Measurements from ENCODE around the gene RFTN2.
"Not testable (repeated sequence)": the region's sequence is repeated elsewhere in the genome, so short reads cannot be mapped to it uniquely, and the experiment has no call there.

The RFTN2 gene

DNA sequence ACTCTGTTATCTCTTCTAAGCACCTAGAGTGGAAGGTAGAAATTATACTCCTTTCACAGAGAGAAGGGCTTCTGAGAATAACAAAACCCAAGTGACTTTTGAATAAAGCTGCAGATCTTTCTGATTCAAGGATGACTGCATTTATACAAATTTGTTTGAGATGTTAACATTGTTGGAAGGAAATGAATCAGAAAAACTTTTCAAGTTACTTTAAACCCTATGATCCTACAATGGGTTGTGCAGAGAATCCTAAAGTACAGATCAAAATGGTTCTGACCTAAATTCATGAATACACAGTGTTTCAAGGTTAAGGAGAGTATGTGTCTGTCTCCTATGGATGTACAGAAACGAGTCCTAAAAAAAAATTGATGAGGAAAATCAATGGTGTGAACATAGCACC is 1.8 kb downstream of the RFTN2 start:
- DNase-seq, result no peak

DNA sequence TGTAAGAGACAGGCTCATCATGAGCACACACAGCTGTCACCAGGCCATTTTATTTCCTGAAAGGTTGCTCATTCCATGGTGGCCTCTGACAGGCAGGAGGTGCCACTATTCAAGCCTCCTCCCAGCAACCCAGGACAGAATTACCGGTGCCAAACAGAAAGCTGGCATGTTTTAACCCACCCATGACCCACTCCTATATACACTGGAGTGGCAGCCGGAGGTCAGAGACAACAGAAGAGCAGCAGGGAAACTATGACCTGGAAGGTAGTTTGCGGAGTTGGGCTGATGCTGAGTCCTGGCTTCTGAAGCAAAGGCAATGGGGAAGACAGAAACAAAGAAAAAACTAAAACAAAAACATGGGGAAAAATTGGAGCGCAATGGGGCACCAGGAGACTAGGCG is 2.3 kb downstream of the RFTN2 start:
- DNase-seq, result no peak

DNA sequence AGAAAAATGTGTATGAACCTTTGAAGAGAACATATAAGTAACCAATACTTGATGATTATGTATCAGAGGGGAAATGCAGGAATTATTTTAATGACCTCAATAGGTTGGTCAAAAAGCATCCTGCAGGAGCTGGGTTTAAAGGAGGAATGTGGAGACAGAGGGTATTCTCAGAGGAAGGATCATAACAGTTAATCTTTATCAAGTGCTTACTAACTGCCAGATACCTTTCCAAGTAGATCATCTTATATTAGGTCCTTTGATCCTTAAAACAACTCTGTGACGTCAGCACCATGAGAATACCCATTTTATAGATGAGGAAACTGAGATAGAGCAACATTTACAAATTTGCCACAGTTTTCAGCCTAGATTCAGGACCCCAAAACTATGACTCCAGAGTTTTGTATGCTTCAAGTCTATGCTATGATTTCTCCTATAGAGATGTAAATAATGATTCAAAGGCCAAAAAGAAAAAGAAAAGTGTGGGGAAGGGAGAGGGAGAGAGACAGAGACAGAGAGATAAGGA is 3.0 kb downstream of the RFTN2 start:
- no peak for DNase-seq

DNA sequence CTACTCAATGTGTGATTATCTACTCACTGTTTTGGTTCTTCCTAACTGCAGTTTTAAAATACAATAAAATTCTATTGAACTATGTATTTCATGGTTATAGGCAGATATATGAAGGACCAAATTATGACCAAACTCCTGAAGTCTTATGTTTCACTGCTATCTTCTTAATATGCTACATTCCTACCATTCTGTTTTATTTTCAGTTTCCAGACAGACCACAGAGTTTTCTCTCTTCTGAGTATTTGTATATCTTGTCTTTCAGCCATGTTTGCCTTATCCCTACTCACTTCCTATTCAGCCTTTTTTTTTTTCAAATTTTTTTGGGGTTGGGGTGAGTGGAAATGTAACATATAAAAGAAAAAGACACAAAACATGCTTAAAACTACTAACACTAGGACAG is 6.3 kb downstream of the RFTN2 start:
- no peak for DNase-seq

DNA sequence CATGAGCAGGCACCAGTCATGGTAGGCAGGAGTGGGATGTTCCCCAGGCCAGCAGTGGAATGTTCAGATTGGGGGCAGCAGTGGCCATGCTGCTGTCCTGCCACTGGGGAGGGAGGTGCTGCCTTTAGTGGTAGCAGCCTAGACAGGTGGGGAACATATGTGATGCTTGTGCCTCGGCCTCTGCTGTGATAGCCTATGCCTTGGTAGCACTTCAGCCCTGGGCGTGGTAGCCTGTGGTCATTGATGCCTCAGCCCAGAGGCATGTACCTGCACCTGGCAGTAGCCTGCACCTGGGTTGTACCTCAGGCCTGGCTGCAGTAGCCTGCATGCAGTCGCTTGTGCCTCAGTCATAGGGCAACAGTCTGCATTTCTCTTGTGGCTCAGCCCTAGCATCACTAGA is 7.1 kb downstream of the RFTN2 start:
- DNase-seq, result no peak

DNA sequence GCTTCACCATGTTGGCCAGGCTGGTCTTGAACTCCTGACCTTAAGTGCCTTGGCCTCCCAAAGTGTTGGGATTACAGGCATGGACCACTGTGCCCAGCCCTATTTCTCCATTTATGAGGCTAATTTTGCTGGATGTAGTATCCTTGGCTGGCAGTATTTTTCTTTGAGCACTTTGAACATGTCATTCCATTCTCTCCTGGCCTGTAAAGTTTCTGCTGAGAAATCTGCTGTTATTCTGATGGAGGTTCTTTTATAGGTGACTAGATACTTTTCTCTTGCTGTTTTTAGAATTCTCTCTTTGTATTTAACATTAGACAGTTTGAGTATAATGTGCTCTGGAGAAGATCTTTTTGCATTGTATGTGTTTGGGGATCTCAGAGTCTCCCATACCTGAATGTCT is 9.1 kb downstream of the RFTN2 start:
- DNase-seq, result no peak

DNA sequence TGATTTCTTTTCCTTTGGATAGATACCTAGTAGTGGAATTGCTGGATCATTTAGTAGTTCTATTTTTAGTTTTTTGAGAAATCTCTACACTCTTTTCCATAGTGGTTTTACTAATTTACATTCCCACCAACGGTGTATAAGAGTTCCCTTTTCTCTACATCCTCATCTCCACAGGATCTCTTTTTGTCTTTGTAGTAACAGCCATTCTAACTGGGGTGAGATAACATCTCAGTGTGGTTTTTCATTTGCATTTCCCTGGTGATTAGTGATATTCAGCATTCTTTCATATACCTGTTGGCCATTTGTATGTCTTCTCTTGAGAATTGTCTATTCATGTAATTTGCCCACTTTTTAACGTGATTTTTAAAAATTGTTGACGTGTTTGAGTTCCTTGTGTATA is 13.8 kb downstream of the RFTN2 start:
- DNase-seq, result no peak

DNA sequence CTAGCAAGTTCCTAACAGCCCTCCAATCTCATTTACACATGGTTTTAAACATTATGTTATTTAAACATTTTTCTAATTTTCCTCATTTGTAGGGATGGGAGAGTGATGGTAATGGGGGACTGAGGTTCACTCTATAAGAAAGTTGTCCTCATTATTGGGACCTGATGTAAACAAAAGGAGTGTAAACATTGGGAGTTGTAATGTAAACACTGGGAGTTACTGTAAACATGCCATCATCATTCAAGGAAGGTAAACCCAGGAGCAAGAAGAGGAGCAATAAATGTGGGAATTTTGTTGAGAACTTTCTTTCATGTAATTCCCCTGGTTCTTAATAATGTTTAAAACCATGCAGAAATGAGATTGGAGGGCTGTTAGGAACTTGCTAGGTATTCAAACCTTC is 17.8 kb downstream of the RFTN2 start:
- no peak for DNase-seq

DNA sequence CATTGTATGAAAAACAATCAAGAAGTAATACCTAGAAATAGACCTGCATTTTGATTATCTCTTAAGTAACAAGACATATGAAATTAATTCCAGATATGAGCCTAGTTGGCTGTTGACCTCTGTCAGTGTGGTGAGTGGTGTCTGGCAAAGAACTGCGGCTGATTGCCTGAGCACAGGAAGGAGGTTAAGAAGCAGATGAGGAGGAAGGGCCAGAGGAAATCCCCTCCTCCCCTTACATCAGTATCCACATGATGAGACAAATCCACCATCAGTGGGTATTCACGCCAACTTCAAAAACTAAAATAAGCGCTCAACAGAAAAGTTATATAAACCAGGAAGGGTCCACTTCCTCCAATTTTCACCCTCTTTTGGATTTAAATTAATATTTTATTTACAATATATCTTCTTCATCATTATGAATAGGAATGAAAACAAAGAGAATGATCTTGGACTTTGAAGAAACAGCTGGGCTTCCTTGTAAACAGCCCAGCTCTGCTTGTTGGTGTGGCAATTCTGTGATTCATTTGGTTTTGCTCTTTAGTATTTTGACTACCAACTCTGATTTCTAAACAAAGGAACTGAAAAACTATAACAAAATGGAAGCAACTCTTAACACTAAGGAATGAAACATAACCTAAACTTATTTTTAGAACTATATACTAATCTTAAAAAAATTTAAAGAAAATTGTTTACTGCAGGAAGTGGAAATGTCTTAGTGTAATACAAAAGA is 27.3 kb downstream of the RFTN2 start:
- DNase-seq, result no peak

DNA sequence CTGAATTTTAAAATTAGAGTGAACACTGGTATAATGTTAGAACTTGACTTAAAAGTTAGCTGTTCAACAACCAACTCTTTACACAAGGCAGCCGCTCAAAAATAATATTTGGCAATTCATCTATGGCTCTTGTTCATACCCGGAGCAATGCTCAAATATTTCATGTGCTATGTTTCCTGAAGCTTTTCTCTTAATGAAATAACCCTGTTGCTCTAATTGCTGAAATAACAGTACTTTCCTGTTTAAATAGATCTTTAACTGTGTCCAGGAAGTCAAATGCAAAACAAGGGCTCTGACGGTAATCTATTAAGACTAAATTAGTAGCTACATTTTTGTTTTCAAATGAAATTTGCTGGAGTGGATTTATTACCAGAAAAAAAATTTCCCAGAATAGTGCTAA is 33.7 kb downstream of the RFTN2 start:
- no peak for DNase-seq

DNA sequence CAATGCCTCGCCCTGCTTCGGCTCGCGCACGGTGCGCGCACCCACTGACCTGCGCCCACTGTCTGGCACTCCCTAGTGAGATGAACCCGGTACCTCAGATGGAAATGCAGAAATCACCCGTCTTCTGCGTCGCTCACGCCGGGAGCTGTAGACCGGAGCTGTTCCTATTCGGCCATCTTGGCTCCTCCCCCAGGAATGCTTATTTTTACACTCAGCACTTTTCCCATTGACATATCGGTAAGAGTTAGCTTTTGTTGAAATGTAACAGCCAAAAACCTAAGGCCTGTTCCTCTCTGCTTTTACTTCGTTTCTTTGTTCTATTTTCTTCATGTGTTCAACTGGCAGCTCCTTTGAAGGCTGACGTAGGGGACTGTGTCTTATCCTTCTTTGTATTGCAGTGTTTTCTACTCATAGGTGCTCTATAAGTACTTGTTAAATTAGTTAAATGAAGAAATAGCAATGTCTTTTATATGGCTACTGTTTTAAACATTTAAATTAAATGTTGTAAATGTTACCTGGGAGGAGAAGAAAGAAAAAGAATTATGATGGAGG is 34.7 kb downstream of the RFTN2 start:
- DNase-seq, result not testable (repeated sequence)

DNA sequence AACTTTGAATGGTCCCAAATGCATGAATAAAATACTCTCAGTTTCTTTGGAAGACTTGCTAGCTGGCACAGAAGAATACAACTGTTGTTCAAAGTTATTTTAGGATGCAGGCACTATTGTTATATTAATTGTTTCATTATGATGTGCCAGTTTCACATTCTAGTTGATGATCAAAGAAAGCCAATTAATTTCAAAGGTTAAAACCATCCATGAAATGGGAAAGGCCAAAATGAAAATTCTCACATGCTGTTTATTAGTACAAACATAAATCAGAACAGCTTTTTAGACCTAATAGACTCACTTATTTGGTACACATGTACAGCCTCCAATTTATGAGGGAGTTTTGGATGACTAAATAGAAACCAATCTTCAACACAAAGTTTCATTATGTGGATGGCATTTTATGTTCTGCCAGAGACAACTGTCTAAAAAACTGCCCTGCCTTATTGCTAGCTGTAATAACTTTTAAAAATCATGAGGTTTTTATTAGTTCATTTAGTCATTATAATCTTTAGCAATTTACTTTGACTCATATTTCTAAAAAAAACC is 42.2 kb downstream of the RFTN2 start:
- no peak for DNase-seq

DNA sequence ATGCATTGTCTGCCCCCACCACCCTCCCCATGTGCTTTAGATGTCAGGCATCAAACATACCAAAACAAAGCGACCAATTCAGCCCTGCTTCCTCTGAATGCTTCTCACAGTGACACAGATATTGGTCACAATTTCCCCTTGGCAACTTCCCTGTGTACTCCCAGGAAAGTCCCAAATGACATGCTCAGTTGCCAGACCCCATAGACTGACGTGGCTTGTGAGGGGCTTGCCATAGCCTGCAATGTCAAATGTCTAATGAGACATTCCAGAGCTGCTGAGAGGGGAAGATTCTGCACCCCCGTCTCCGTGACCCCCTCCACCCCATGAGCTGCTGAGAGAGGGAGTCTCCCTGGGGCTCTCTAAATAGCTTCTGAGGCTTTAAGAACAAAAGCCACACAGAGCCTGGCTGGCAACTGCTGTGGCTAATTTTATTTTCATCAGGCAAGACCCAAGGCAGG is 47.3 kb downstream of the RFTN2 start:
- DNase-seq, result no peak

DNA sequence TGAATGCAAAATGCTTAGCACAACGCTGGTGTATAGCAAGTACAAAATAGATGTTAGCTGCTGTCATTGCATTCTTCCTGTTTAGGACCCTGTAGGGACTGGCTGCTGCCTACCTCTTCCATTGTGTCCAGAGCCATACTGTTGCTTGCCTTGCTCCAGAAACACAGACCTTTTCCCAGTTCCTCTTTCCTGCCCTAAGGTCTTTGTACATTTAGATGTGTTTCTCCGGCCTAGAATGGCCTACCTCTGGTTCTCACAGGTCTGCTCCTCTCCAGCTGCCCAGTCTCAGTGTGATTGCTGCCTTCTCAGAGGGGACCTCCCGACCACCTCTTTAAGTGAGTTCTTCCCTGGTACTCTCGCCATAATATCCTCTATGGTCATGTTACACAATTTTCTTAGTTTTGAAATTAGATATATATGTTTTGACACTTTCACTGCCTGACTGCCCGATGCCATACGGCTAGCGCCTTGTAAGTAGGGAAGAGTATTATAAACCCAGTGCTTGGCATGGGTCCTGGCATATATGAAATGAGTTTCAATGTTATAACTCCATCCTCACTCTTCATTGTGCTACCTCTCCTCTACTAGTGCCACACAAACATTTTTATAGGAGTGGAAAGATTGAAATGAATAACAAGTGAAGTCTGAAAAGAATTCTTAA is 48.3 kb downstream of the RFTN2 start:
- no peak for DNase-seq

DNA sequence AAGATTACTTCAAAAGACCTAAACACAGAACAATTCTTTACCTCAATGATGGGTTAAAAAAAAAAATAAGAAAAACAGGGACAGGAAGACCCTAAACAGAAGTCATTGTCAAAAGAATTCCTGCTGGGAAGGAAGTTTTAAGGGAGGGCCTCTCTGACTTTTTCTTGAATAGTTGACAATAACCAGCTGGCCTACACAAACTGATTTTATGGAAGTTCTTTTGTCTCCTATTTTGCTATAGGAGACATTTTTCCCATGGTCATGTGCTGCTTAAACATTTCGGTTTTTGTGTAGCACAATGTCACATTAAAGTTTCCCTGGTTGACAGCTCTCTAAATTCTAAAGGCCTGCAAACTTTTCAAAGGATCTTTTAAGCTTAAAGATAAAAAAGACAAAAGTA is 55.3 kb downstream of the RFTN2 start:
- DNase-seq, result no peak

DNA sequence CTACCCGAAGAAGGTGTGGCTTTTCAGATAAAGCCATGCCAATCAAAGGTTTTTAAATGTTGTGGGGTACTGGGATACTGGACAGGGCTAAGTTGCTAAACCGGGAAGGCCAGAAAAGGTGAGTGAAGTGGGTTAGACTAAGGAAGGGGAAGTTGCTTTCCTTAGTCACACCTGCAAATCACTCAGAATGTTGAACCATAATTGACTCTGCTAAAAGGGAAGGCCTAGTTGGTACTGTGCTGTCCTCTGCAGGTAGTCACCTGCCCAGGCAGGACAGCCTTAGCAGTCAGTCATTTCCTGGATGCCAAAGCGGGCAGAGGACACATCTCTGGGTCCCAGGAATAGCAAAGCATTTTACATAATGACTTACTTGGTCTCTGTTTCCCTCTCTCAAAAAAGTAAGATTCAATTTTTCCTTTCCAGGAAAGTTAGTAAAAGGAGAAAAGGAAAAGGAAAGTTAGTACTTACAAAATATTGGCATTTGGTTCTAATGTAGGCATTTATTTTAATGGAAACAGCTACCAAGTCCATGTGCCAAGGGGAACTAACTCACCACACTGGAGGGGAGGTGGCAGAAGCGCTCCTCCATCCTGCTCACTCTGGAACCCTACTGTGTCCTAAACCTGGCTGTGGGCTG is 60.3 kb downstream of the RFTN2 start:
- DNase-seq, result no peak

DNA sequence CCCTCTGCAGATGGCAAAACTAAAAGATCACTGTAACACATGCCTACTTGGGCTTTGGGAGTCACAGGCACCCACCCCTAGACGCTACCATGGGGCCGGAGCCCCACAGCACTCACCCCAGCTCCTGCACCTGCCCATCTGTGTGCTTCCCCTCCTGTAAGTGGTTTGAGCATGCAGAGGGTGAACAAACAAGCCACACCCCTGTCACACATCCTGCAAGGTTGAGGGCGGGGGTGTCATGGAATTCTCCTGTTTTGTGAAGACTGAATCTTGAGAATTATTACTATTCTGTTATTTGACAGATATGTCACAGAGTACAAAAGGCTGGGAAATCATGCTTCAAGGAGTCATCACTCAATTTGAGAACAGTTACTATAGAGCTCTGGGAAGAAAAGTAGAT is 60.9 kb downstream of the RFTN2 start:
- DNase-seq, result no peak

DNA sequence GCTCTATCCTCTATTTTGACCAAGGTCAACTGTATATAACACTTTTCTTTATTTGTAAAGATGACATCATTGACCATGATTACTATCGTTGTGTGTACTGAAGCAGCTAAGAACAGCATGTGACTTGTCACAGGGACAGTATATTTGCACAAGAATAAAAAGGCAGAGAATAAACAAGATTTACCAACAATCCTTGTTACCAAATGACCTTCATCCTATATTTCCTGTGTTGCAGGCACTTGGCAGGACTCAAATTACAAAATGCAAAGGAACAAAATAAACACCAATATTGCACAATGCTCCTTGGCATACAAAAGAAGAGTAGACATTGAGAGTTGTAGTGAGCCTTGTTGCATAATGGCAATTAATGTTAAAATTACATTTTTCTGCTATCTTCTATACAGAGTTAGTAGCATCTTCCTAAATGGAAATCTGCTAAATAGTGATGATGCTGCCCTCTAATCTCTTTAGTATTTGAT is 61.8 kb downstream of the RFTN2 start:
- no peak for DNase-seq

DNA sequence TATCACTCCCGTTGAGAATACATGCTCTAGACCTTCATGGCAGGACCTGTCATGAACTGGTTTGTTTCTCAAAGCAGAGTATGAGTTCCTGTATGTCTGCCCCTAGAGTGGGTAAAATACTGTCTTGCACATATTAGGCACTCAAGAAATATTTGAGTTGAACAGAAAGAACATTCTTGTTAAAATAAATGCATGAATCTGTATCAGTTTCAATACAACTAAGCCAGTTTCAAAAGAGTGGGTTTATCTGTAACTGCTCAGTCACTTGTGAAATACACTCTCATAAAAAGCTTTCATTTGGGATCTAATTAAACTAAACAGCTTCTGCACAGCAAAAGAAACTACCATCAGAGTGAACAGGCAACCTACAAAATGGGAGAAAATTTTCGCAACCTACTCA is 69.2 kb downstream of the RFTN2 start:
- DNase-seq, result no peak

DNA sequence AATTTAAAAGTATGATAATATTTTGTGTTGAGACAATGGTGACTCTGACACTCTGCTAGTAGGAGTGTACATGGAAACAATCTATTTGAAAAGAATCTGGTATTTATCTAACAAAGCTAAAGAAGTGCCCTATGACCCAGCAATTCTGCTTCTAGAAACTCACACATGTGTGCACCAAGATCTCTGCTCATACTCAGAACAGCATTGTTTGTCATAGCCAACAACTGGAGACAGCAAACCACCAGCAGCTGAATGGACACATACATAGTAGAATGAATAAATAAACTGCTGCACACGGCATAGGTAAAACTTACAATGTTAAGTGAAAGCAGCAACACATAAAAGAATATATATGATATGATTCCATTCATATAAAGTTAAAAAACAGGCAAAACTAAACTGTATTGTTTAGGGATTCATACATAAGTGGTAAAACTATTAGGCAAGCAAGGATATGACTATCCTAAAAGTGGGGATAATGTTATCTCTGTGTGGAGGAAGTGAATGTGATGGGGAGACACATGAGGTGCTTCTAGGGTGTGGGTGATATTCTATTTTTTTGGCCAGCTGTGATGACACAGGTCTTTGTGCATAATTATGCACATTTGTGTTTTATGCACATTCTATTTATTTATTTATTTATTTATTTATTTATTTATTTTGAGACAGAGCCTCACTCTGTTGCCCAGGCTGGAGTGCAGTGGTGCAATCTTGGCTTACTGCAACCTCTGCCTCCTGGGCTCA is 71.1 kb downstream of the RFTN2 start:
- DNase-seq, result no peak

DNA sequence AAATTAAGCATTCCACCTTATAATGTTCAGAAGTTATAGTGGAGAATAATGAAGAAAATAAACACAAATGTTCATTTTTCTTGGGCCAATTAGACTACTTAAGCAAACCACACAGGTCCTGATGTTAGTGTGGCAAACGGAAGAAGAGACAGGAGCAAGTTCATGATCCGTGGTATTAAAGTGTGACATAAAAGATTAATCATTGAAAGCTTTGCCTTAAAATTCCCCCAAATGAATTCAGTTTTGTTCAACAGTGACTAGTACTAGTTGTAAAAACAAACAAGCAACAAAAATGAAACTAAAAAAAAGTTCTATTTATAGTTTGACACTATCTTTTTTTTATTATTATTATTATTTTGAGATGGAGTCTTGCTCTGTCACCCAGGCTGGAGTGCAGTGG is 73.7 kb downstream of the RFTN2 start:
- DNase-seq, result no peak

DNA sequence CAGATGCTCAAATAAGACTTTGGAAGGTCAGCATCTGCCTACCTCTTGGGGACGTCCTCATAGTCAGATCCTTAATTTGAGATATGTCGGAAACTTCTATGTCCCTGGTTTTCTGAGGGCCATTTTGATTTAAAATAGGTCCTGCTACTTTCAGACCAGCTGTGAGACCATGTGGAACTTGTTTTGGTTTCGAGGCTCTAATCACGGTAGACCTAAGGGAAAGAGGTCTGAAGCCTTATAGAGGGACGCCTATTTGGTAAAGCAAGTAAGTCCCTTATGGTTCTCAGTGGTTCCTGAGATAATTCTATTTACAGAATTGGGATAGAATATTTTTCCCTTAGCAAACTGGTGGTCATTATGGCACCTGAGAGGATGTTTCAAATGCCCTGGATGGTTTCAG is 75.1 kb downstream of the RFTN2 start:
- no peak for DNase-seq
